ENCODE results near the gene KLF2. TPM values are rescaled to one million over a fixed set of nuclear protein-coding genes. Genes with fewer than 3 reads are reported as not detected.

The KLF2 gene
- total RNA-seq, 2 experiments from 2014 or later, result 1,201 to 1,291 TPM

GRCh38 chr19:16285769-16286498 is 38.7 kb upstream of the KLF2 start:
- ChIA-PET POLR2A (interaction anchor here (0.6 to 1.5 kb wide), 4 partner anchors 17 to 931 kb away, joined by 3 to 4 read pairs (median 4); partner anchors contain the start of gene KLF2), CTCF (no interaction called here)
- intact Hi-C loops (cut with DNase I, micrococcal nuclease), result no loop called here
- H3K4me1 Mint-ChIP-seq (ENCODE audit: low read depth), result peaks cover 54% of the 10 kb centered on the region
- DNase-seq (peak in 3 of 14 experiments; percentile 19 to 64 (median 64)), ATAC-seq (ENCODE audit: poor library complexity) (peak; percentile 38)
- H3K36me3 Mint-ChIP-seq (ENCODE audit: low read depth), result no peaks in the 10 kb centered on the region
- H3K9me3 Mint-ChIP-seq, result no peaks in the 10 kb centered on the region
- H3K9me3 ChIP-seq (ENCODE audit: control insufficient read depth in 1 of 2, insufficient read depth in 1 of 2, low read length in 2 of 2), result no peaks in the 10 kb centered on the region
- H3K27me3 ChIP-seq (ENCODE audit: control insufficient read depth in 1 of 2, insufficient read depth in 2 of 2, low read length in 2 of 2), result peaks cover 0 to 2% of the 10 kb centered on the region in 2 experiments
- H3K27me3 Mint-ChIP-seq, result no peaks in the 10 kb centered on the region
- no peak for TF ChIP-seq CTCF (IDR thresholded peaks at IDR 0.05)
- no peak overlapping the region for H3K27ac ChIP-seq (ENCODE audit: low read depth in 1 of 2, low read length in 2 of 2)
- peak overlapping the region; percentile 12 for H3K27ac Mint-ChIP-seq
- H3K36me3 ChIP-seq (ENCODE audit: insufficient read depth, low read length), result no peaks in the 10 kb centered on the region
- H3K4me3 ChIP-seq (ENCODE audit: low read length), result peak overlapping the region; percentile 27
- H3K4me1 ChIP-seq (ENCODE audit: insufficient read depth, low read length), result peaks cover 47% of the 10 kb centered on the region
- H3K4me3 Mint-ChIP-seq, result peak overlapping the region; percentile 56

- DNase-seq (peak in 2 of 14 experiments; percentile 27 to 31), ATAC-seq (ENCODE audit: poor library complexity) (no peak)
- Mint-ChIP-seq H3K4me1 (ENCODE audit: low read depth) (peaks cover 37% of the 10 kb centered on the region), H3K9me3 (no peaks in the 10 kb centered on the region), H3K4me3 (no peak overlapping the region), H3K27me3 (no peaks in the 10 kb centered on the region), H3K36me3 (ENCODE audit: low read depth) (no peaks in the 10 kb centered on the region), H3K27ac (no peak overlapping the region)
- POLR2A ChIA-PET, result interaction anchor here (0.8 to 1.2 kb wide), 2 partner anchors 22 to 40 kb away, joined by 4 read pairs; no protein-coding TSS in a partner anchor
- H3K27me3 ChIP-seq (ENCODE audit: control insufficient read depth in 1 of 2, insufficient read depth in 2 of 2, low read length in 2 of 2), result peaks cover 0 to 2% of the 10 kb centered on the region in 2 experiments
- no peaks in the 10 kb centered on the region for H3K36me3 ChIP-seq (ENCODE audit: insufficient read depth, low read length)
- no peak overlapping the region for H3K4me3 ChIP-seq (ENCODE audit: low read length)
- H3K9me3 ChIP-seq (ENCODE audit: control insufficient read depth in 1 of 2, insufficient read depth in 1 of 2, low read length in 2 of 2), result no peaks in the 10 kb centered on the region
- no peak overlapping the region for H3K27ac ChIP-seq (ENCODE audit: low read depth in 1 of 2, low read length in 2 of 2)
- intact Hi-C loops (cut with DNase I, micrococcal nuclease), result no loop called here
- CTCF ChIA-PET, result no interaction called here
- H3K4me1 ChIP-seq (ENCODE audit: insufficient read depth, low read length), result peaks cover 33% of the 10 kb centered on the region
- no peak for TF ChIP-seq CTCF (IDR thresholded peaks at IDR 0.05)
These were observed 36.1 kb upstream of the KLF2 start for GRCh38 chr19:16288544-16288943.

- no peak for TF ChIP-seq CTCF (IDR thresholded peaks at IDR 0.05)
- ATAC-seq (ENCODE audit: poor library complexity), result no peak
- ChIA-PET CTCF (no interaction called here), POLR2A (interaction anchor here (0.6 to 1.2 kb wide), 3 partner anchors 35 to 832 kb away, joined by 4 read pairs; partner anchors contain the start of gene KLF2)
- Histone ChIP-seq H3K36me3 (ENCODE audit: insufficient read depth, low read length) (no peaks in the 10 kb centered on the region), H3K4me1 (ENCODE audit: insufficient read depth, low read length) (peaks cover 22% of the 10 kb centered on the region), H3K27me3 (ENCODE audit: control insufficient read depth in 1 of 2, insufficient read depth in 2 of 2, low read length in 2 of 2) (peaks cover 0 to 2% of the 10 kb centered on the region in 2 experiments), H3K27ac (ENCODE audit: low read depth in 1 of 2, low read length in 2 of 2) (no peak overlapping the region), H3K9me3 (ENCODE audit: control insufficient read depth in 1 of 2, insufficient read depth in 1 of 2, low read length in 2 of 2) (no peaks in the 10 kb centered on the region), H3K4me3 (ENCODE audit: low read length) (no peak overlapping the region)
- peaks cover 27% of the 10 kb centered on the region for H3K4me1 Mint-ChIP-seq (ENCODE audit: low read depth)
- H3K36me3 Mint-ChIP-seq (ENCODE audit: low read depth), result no peaks in the 10 kb centered on the region
- H3K27ac Mint-ChIP-seq, result no peak overlapping the region
- intact Hi-C loops (cut with DNase I, micrococcal nuclease), result no loop called here
- no peak overlapping the region for H3K4me3 Mint-ChIP-seq
- no peaks in the 10 kb centered on the region for H3K27me3 Mint-ChIP-seq
- DNase-seq, result peak in 3 of 14 experiments; percentile 33 to 37 (median 33)
- H3K9me3 Mint-ChIP-seq, result no peaks in the 10 kb centered on the region
These were observed 35.0 kb upstream of the KLF2 start for GRCh38 chr19:16289594-16289993.
